SK-N-SH (cell line): ENCODE data around the gene CHST11. TPM values are rescaled to one million over a fixed set of nuclear protein-coding genes. Genes with fewer than 3 reads are reported as not detected.

ENCODE experiments used
- CTCF ChIA-PET: fragments of 300-600, 350-600 bp; formaldehyde crosslinking; extraction: SDS; loops from one replicate; lab custom pipeline; 2021; lab: Yijun Ruan, JAX
- POLR2A ChIA-PET: fragments of 350-600 bp; sonication (Branson Sonifier 250); formaldehyde crosslinking; extraction: SDS; loops from one replicate; lab custom pipeline; 2020; ENCODE audit warnings: antibody characterized with exemption, inconsistent platforms; lab: Yijun Ruan, JAX
- DNase-seq: peaks from one replicate; pipeline ENCODE4 v3.0.0; 2012
- H2AFZ ChIP-seq: fragments of 200-600 bp; sonication (generic); 2 replicates; pipeline ENCODE4 v1.8.1; 2016; ENCODE audit warnings: antibody characterized with exemption, mild to moderate bottlenecking, low read depth
- H3F3A ChIP-seq: fragments of 200-600 bp; sonication (generic); replicated peaks from 2 replicates; pipeline ENCODE3; 2016; ENCODE audit warnings: antibody characterized with exemption, mild to moderate bottlenecking; ENCODE audit not compliant: insufficient read depth
- H3K27ac ChIP-seq, 2 experiments: fragments of 200-500 bp in 1 of 2; fragments of 200-600 bp in 1 of 2; sonication (Bioruptor generic) in 1 of 2; sonication (generic), shearing (Covaris generic) in 1 of 2; 2 replicates each; pipeline versions ENCODE4 v1.5.1 to v1.6.1; 2014 to 2016; ENCODE audit warnings: low read depth in 2 of 2, inconsistent platforms in 1 of 2, low read length in 1 of 2, mild to moderate bottlenecking in 1 of 2, mixed read lengths in 1 of 2
- H3K27me3 ChIP-seq: fragments of 200-600 bp; sonication (generic), shearing (Covaris generic); 2 replicates; pipeline ENCODE4 v1.6.1; 2016; ENCODE audit warnings: mixed run types; ENCODE audit not compliant: insufficient read depth
- H3K36me3 ChIP-seq, 2 experiments: fragments of 200-500 bp in 1 of 2; fragments of 200-600 bp in 1 of 2; sonication (Bioruptor generic) in 1 of 2; sonication (generic) in 1 of 2; replicated peaks in 1 of 2; 2 replicates each; pipeline versions ENCODE3 to v1.5.1; 2014 to 2016; ENCODE audit warnings: low read length in 1 of 2, mild to moderate bottlenecking in 1 of 2; ENCODE audit not compliant: insufficient read depth in 2 of 2, control insufficient read depth in 1 of 2
- H3K4me1 ChIP-seq, 2 experiments: fragments of 200-500 bp in 1 of 2; fragments of 200-600 bp in 1 of 2; sonication (Bioruptor generic) in 1 of 2; sonication (generic), shearing (Covaris generic) in 1 of 2; 2 replicates each; pipeline versions ENCODE4 v1.5.1 to v1.6.1; 2014 to 2016; ENCODE audit warnings: low read depth in 1 of 2, low read length in 1 of 2, mixed run types in 1 of 2; ENCODE audit not compliant: insufficient read depth in 2 of 2, control insufficient read depth in 1 of 2
- H3K4me2 ChIP-seq: fragments of 200-600 bp; sonication (generic), shearing (Covaris generic); 2 replicates; pipeline ENCODE4 v1.6.1; 2017; ENCODE audit warnings: mixed run types
- H3K4me3 ChIP-seq, 2 experiments: fragments of 200-500 bp in 1 of 2; fragments of 200-600 bp in 1 of 2; sonication (Bioruptor generic) in 1 of 2; sonication (generic), shearing (Covaris generic) in 1 of 2; 2 replicates each; pipeline versions ENCODE4 v1.5.1 to v1.8.1; 2014 to 2016; ENCODE audit warnings: low read depth in 2 of 2, inconsistent platforms in 1 of 2, low read length in 1 of 2, mild to moderate bottlenecking in 1 of 2, mixed read lengths in 1 of 2, moderate library complexity in 1 of 2
- H3K79me2 ChIP-seq: fragments of 200-600 bp; sonication (generic); 2 replicates; pipeline ENCODE4 v1.8.1; 2017; ENCODE audit warnings: mild to moderate bottlenecking; ENCODE audit not compliant: insufficient read depth
- H3K9ac ChIP-seq: fragments of 200-600 bp; sonication (generic); 2 replicates; pipeline ENCODE4 v1.6.1; 2017; ENCODE audit warnings: mixed run types
- H3K9me2 ChIP-seq: fragments of 200-600 bp; sonication (generic); 2 replicates; pipeline ENCODE4 v1.6.1; 2017; ENCODE audit warnings: mixed run types
- H3K9me3 ChIP-seq: fragments of 200-600 bp; sonication (generic); 2 replicates; pipeline ENCODE4 v1.6.1; 2017; ENCODE audit warnings: mixed run types, mild to moderate bottlenecking, moderate library complexity
- H4K20me1 ChIP-seq: fragments of 200-600 bp; sonication (generic); 2 replicates; pipeline ENCODE4 v1.6.1; 2017; ENCODE audit warnings: mild to moderate bottlenecking, mixed run types; ENCODE audit not compliant: insufficient read depth
- CHD2 ChIP-seq: fragments of 150-350 bp; IDR thresholded peaks from 2 replicates; pipeline ENCODE4 v1.6.1; 2018; ENCODE audit warnings: low read length; ENCODE audit not compliant: partially characterized antibody
- EZH2phosphoT487 ChIP-seq: fragments of 200-600 bp; sonication (generic); IDR thresholded peaks from 2 replicates; pipeline ENCODE4 v1.6.1; 2017; ENCODE audit warnings: low read depth, mixed run types, mild to moderate bottlenecking, antibody characterized with exemption, moderate library complexity, borderline replicate concordance
- FOSL2 ChIP-seq: IDR thresholded peaks from 2 replicates; pipeline ENCODE4 v1.4.0; 2012; ENCODE audit warnings: low read depth, mild to moderate bottlenecking, moderate library complexity, borderline replicate concordance
- FOXM1 ChIP-seq: IDR thresholded peaks from 2 replicates; pipeline ENCODE4 v1.4.0; 2012; ENCODE audit warnings: low read depth, mild to moderate bottlenecking
- GABPA ChIP-seq: IDR thresholded peaks from 2 replicates; pipeline ENCODE4 v1.4.0; 2012; ENCODE audit warnings: low read depth, mild to moderate bottlenecking
- MEF2A ChIP-seq: IDR thresholded peaks from 2 replicates; pipeline ENCODE4 v1.4.0; 2012; ENCODE audit warnings: low read depth, borderline replicate concordance
- NFIC ChIP-seq: IDR thresholded peaks from 2 replicates; pipeline ENCODE4 v1.4.0; 2012; ENCODE audit warnings: borderline replicate concordance
- RAD21 ChIP-seq: IDR thresholded peaks from 2 replicates; pipeline ENCODE4 v1.6.1; 2012; ENCODE audit warnings: mild to moderate bottlenecking, low read length
- RCOR1 ChIP-seq: fragments of 150-350 bp; IDR thresholded peaks from 2 replicates; pipeline ENCODE4 v1.6.1; 2017; ENCODE audit warnings: antibody characterized with exemption, low read length
- RXRA ChIP-seq: IDR thresholded peaks from 2 replicates; pipeline ENCODE4 v1.4.0; 2012; ENCODE audit warnings: low read depth, mild to moderate bottlenecking, borderline replicate concordance
- SIN3A ChIP-seq: IDR thresholded peaks from 2 replicates; pipeline ENCODE4 v1.6.1; 2012; ENCODE audit warnings: low read depth, mild to moderate bottlenecking, low read length, moderate library complexity, borderline replicate concordance
- SMC3 ChIP-seq: IDR thresholded peaks from 2 replicates; pipeline ENCODE4 v1.6.1; 2012; ENCODE audit warnings: low read depth, low read length, improper control_type of control experiment
- TAF1 ChIP-seq: IDR thresholded peaks from 2 replicates; pipeline ENCODE4 v1.6.1; 2012; ENCODE audit warnings: low read depth, mild to moderate bottlenecking, low read length, moderate library complexity, borderline replicate concordance
- TEAD4 ChIP-seq: IDR thresholded peaks from 2 replicates; pipeline ENCODE4 v1.4.0; 2012; ENCODE audit warnings: mild to moderate bottlenecking, borderline replicate concordance; ENCODE audit not compliant: insufficient read depth
- YY1 ChIP-seq: IDR thresholded peaks from 2 replicates; pipeline ENCODE4 v1.4.0; 2012; ENCODE audit warnings: low read depth, mild to moderate bottlenecking
- WGBS: methylation state at CpG from one replicate; pipeline ENCODE4 v1.1.6; 2017; ENCODE audit warnings: low lambda C conversion rate; 5-methylcytosine and 5-hydroxymethylcytosine counted together
- polyA plus RNA-seq, 3 experiments: library from polyadenylated mRNA; depleted of rRNA; stranded (reverse); fragments of >200 nt; gene quantifications; 2 replicates each; pipeline ENCODE4 v1.2.3, GENCODE V29; 2012
- TF ChIP-seq, protein P1 (sequence below): fragments of 200-600 bp; sonication (generic); IDR thresholded peaks from 2 replicates; pipeline ENCODE4 v1.6.1; 2017; ENCODE audit warnings: antibody characterized with exemption, mild to moderate bottlenecking, moderate library complexity
- TF ChIP-seq, protein P2 (sequence below): IDR thresholded peaks from 2 replicates; pipeline ENCODE4 v1.6.1; 2012; ENCODE audit warnings: mild to moderate bottlenecking, low read depth, low read length, moderate library complexity
- TF ChIP-seq, protein P3 (sequence below): IDR thresholded peaks from 2 replicates; pipeline ENCODE4 v1.4.0; 2012; ENCODE audit warnings: low read depth
- TF ChIP-seq, protein P4 (sequence below): IDR thresholded peaks from 2 replicates; pipeline ENCODE4; 2012
- TF ChIP-seq, protein P5 (sequence below): IDR thresholded peaks from 2 replicates; pipeline ENCODE4 v1.4.0; 2012; ENCODE audit warnings: low read depth, borderline replicate concordance

The CHST11 gene
- polyA plus RNA-seq, 1 of the 3 experiments (the other 2 are of a cell fraction) = 18.6 TPM

- H3K79me2 ChIP-seq = no peaks in the 10 kb centered on the region
- H3K4me2 ChIP-seq = no peak overlapping the region
- TF ChIP-seq, protein P1, sequence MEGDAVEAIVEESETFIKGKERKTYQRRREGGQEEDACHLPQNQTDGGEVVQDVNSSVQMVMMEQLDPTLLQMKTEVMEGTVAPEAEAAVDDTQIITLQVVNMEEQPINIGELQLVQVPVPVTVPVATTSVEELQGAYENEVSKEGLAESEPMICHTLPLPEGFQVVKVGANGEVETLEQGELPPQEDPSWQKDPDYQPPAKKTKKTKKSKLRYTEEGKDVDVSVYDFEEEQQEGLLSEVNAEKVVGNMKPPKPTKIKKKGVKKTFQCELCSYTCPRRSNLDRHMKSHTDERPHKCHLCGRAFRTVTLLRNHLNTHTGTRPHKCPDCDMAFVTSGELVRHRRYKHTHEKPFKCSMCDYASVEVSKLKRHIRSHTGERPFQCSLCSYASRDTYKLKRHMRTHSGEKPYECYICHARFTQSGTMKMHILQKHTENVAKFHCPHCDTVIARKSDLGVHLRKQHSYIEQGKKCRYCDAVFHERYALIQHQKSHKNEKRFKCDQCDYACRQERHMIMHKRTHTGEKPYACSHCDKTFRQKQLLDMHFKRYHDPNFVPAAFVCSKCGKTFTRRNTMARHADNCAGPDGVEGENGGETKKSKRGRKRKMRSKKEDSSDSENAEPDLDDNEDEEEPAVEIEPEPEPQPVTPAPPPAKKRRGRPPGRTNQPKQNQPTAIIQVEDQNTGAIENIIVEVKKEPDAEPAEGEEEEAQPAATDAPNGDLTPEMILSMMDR = no peak
- no peak for TF ChIP-seq TAF1
- TF ChIP-seq, protein P2, sequence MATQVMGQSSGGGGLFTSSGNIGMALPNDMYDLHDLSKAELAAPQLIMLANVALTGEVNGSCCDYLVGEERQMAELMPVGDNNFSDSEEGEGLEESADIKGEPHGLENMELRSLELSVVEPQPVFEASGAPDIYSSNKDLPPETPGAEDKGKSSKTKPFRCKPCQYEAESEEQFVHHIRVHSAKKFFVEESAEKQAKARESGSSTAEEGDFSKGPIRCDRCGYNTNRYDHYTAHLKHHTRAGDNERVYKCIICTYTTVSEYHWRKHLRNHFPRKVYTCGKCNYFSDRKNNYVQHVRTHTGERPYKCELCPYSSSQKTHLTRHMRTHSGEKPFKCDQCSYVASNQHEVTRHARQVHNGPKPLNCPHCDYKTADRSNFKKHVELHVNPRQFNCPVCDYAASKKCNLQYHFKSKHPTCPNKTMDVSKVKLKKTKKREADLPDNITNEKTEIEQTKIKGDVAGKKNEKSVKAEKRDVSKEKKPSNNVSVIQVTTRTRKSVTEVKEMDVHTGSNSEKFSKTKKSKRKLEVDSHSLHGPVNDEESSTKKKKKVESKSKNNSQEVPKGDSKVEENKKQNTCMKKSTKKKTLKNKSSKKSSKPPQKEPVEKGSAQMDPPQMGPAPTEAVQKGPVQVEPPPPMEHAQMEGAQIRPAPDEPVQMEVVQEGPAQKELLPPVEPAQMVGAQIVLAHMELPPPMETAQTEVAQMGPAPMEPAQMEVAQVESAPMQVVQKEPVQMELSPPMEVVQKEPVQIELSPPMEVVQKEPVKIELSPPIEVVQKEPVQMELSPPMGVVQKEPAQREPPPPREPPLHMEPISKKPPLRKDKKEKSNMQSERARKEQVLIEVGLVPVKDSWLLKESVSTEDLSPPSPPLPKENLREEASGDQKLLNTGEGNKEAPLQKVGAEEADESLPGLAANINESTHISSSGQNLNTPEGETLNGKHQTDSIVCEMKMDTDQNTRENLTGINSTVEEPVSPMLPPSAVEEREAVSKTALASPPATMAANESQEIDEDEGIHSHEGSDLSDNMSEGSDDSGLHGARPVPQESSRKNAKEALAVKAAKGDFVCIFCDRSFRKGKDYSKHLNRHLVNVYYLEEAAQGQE = no peak
- TF ChIP-seq, protein P3, sequence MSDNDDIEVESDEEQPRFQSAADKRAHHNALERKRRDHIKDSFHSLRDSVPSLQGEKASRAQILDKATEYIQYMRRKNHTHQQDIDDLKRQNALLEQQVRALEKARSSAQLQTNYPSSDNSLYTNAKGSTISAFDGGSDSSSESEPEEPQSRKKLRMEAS = no peak
- TF ChIP-seq GABPA = no peak
- TF ChIP-seq, protein P4, sequence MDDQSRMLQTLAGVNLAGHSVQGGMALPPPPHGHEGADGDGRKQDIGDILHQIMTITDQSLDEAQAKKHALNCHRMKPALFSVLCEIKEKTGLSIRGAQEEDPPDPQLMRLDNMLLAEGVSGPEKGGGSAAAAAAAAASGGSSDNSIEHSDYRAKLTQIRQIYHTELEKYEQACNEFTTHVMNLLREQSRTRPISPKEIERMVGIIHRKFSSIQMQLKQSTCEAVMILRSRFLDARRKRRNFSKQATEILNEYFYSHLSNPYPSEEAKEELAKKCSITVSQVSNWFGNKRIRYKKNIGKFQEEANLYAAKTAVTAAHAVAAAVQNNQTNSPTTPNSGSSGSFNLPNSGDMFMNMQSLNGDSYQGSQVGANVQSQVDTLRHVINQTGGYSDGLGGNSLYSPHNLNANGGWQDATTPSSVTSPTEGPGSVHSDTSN = no peak
- TF ChIP-seq, protein P5, sequence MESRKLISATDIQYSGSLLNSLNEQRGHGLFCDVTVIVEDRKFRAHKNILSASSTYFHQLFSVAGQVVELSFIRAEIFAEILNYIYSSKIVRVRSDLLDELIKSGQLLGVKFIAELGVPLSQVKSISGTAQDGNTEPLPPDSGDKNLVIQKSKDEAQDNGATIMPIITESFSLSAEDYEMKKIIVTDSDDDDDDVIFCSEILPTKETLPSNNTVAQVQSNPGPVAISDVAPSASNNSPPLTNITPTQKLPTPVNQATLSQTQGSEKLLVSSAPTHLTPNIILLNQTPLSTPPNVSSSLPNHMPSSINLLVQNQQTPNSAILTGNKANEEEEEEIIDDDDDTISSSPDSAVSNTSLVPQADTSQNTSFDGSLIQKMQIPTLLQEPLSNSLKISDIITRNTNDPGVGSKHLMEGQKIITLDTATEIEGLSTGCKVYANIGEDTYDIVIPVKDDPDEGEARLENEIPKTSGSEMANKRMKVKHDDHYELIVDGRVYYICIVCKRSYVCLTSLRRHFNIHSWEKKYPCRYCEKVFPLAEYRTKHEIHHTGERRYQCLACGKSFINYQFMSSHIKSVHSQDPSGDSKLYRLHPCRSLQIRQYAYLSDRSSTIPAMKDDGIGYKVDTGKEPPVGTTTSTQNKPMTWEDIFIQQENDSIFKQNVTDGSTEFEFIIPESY = no peak
- TF ChIP-seq FOXM1 = no peak
- TF ChIP-seq SMC3 = no peak
- TF ChIP-seq YY1 = no peak
- no peak for TF ChIP-seq CHD2
- TF ChIP-seq RCOR1 = no peak
- TF ChIP-seq RXRA = no peak
- no peak for TF ChIP-seq EZH2phosphoT487
- no peak for TF ChIP-seq TEAD4
- no peak for TF ChIP-seq FOSL2
- TF ChIP-seq NFIC = no peak
- TF ChIP-seq RAD21 = no peak
- no peak for TF ChIP-seq MEF2A
- no peak for TF ChIP-seq SIN3A
- H3K36me3 ChIP-seq = no peaks in the 10 kb centered on the region
- H3K9ac ChIP-seq = no peak overlapping the region
- no peaks in the 10 kb centered on the region for H3K9me2 ChIP-seq
- no peaks in the 10 kb centered on the region for H3F3A ChIP-seq
- H3K27me3 ChIP-seq = no peaks in the 10 kb centered on the region
- H3K27ac ChIP-seq = no peak overlapping the region
- H3K4me3 ChIP-seq = no peak overlapping the region
- ChIA-PET CTCF (interaction anchor here (0.9 to 2.6 kb wide), 2 partner anchors 59 to 270 kb away, joined by 3 to 8 read pairs; no protein-coding TSS in a partner anchor), POLR2A (no interaction called here)
- H4K20me1 ChIP-seq = no peaks in the 10 kb centered on the region
- peaks cover 0 to 36% of the 10 kb centered on the region in 2 experiments; a peak in 2 of 4 replicates for H3K4me1 ChIP-seq
- no peak overlapping the region for H2AFZ ChIP-seq
- WGBS = 92% methylated on average over 7 of the region's 7 CpGs
- DNase-seq = no peak
- H3K9me3 ChIP-seq = no peaks in the 10 kb centered on the region
Observed at GRCh38 chr12:104651811-104652210, 195.1 kb downstream of the CHST11 start.
